ENCODE results near the gene FOLR2. TPM values are rescaled to one million over a fixed set of nuclear protein-coding genes. Genes with fewer than 3 reads are reported as not detected.
A peak's percentile ranks its signal among the peaks of the same experiment; 100 is the strongest.
"Not testable (repeated sequence)": the region's sequence is repeated elsewhere in the genome, so short reads cannot be mapped to it uniquely, and the experiment has no call there.

The FOLR2 gene
- total RNA-seq, 3 donors from 2014 or later: 3.2 to 29.4 (median 13.8) TPM

DNA sequence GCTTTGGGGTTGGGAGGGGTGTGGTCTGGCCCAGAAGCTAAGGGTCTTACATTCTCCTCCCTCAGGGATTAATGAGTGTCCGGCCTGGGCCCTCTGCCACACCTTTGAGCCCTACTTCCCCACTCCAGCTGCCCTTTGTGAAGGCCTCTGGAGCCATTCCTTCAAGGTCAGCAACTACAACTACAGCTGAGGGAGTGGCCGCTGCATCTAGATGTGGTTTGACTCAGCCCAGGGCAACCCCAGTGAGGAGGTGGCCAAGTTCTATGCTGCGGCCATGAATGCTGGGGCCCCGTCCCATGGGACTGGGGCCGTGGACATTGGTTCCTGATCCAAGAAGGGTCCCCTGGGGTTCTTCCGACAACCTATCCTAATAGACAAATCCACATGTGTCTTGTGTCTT is 38.9 kb upstream of the FOLR2 start:
- DNase-seq: no peak
- TF ChIP-seq, protein P1, sequence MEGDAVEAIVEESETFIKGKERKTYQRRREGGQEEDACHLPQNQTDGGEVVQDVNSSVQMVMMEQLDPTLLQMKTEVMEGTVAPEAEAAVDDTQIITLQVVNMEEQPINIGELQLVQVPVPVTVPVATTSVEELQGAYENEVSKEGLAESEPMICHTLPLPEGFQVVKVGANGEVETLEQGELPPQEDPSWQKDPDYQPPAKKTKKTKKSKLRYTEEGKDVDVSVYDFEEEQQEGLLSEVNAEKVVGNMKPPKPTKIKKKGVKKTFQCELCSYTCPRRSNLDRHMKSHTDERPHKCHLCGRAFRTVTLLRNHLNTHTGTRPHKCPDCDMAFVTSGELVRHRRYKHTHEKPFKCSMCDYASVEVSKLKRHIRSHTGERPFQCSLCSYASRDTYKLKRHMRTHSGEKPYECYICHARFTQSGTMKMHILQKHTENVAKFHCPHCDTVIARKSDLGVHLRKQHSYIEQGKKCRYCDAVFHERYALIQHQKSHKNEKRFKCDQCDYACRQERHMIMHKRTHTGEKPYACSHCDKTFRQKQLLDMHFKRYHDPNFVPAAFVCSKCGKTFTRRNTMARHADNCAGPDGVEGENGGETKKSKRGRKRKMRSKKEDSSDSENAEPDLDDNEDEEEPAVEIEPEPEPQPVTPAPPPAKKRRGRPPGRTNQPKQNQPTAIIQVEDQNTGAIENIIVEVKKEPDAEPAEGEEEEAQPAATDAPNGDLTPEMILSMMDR (IDR thresholded peaks at IDR 0.05): no peak
- Histone ChIP-seq H3K36me3 (ENCODE audit: low read depth) (no peaks in the 10 kb centered on the region), H3K9me3 (no peaks in the 10 kb centered on the region), H3K4me1 (ENCODE audit: low read depth) (peaks cover 12% of the 10 kb centered on the region), H3K4me3 (no peak overlapping the region)
- intact Hi-C loops (cut with DNase I, micrococcal nuclease): no loop called here
- peak; percentile 8 for ATAC-seq

DNA sequence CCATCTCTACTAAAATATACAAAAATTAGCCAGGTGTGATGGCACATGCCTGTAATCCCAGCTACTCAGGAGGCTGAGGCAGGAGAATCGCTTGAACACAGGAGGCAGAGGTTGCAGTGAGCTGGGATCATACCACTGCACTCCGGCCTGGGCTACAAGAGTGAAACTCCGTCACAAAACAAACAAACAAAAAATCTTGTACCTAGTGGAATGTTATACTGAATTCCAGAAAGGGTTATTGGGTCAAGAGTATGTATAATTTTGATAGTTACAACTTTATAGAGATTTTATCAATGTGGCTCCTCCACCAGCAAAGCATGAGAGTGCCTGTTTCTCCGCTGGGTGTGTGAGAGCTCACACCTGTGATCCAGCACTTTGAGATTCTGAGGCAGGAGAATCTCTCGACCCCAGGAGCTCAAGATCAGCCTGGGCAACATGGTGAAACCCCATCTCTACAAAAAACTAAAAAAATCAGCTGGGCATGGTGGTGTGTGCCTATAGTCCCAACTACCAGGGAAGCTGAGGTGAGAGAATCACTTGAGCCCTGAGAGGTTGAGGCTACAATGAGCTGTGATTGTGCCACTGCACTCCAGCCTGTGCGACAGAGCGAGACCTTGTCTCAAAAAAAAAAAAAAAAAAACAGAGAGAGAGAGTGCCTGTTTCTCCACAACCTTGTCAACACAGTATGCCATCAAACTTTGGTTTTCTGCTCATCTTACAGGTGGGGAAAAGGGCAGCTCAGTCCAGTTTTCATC is 37.4 kb upstream of the FOLR2 start:
- H3K4me3 ChIP-seq: no peak overlapping the region
- intact Hi-C loops (cut with DNase I, micrococcal nuclease): no loop called here
- ATAC-seq: no peak
- DNase-seq: no peak
- no peaks in the 10 kb centered on the region for H3K36me3 ChIP-seq (ENCODE audit: low read depth)
- peaks cover 4% of the 10 kb centered on the region for H3K4me1 ChIP-seq (ENCODE audit: low read depth)
- H3K9me3 ChIP-seq: no peaks in the 10 kb centered on the region
- TF ChIP-seq, protein P1 (IDR thresholded peaks at IDR 0.05): no peak

- intact Hi-C loops (cut with DNase I, micrococcal nuclease): no loop called here
- no peaks in the 10 kb centered on the region for H3K36me3 ChIP-seq (ENCODE audit: low read depth)
- no peak for ATAC-seq
These were observed 36.7 kb upstream of the FOLR2 start for GRCh38 chr11:72179804-72180396.

GRCh38 chr11:72180892-72181552 is 35.6 kb upstream of the FOLR2 start:
- H3K9me3 ChIP-seq; DNase-seq; ATAC-seq; H3K4me3 ChIP-seq; intact Hi-C loops (cut with DNase I, micrococcal nuclease); H3K4me1 ChIP-seq (ENCODE audit: low read depth); H3K36me3 ChIP-seq (ENCODE audit: low read depth): not testable (repeated sequence)

More at GRCh38 chr11:72179804-72180396, 36.7 kb upstream of the FOLR2 start:
- no peak overlapping the region for H3K4me3 ChIP-seq
- TF ChIP-seq, protein P1 (IDR thresholded peaks at IDR 0.05): no peak
- no peaks in the 10 kb centered on the region for H3K9me3 ChIP-seq
- no peak for DNase-seq
- peaks cover 4% of the 10 kb centered on the region for H3K4me1 ChIP-seq (ENCODE audit: low read depth)

- H3K36me3 ChIP-seq (ENCODE audit: low read depth); H3K9me3 ChIP-seq; H3K4me3 ChIP-seq; H3K4me1 ChIP-seq (ENCODE audit: low read depth); intact Hi-C loops (cut with DNase I, micrococcal nuclease): not testable (repeated sequence)
- ATAC-seq: peak; percentile 75
- peak in 1 of 3 donors; percentile 45 for DNase-seq
These were observed 35.0 kb upstream of the FOLR2 start for GRCh38 chr11:72181553-72181958.

DNA sequence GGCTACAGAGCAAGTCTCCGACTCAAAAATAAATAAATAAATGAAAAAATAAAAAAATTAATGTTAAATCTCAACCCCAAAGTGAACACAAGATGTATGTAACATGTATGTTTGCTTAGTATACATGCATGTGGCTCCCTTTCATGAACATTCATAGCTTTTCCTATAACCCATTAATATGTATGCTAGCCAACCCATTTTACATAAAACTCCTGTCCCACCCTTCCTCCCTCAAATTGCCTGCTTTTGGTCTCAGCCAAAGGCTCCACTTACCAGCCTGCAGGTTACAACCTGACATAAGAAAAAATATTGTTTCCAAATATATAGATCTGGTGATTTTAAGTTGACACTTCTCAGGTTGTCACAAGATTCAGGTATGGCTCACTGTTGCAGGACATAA is 28.3 kb upstream of the FOLR2 start:
- TF ChIP-seq, protein P1 (IDR thresholded peaks at IDR 0.05): no peak
- intact Hi-C loops (cut with DNase I, micrococcal nuclease): no loop called here
- DNase-seq (no peak), ATAC-seq (no peak)
- no peaks in the 10 kb centered on the region for H3K4me1 ChIP-seq (ENCODE audit: low read depth)
- no peak overlapping the region for H3K4me3 ChIP-seq
- H3K9me3 ChIP-seq: no peaks in the 10 kb centered on the region
- H3K36me3 ChIP-seq (ENCODE audit: low read depth): no peaks in the 10 kb centered on the region
